MM.1S (cell line): ENCODE measurements around the gene ZNF135.

Experiments
- EZH2 ChIP-seq: fragments of 300-600 bp; sonication (generic); optimal IDR thresholded peaks from 2 replicates; pipeline ENCODE3; 2017; ENCODE audit warnings: low read depth, mild to moderate bottlenecking, antibody characterized with exemption, low read length, mixed read lengths
- TF ChIP-seq, protein P1 (sequence below): fragments of 300-600 bp; sonication (generic); IDR thresholded peaks from 2 replicates; pipeline ENCODE4 v1.5.1; 2016; ENCODE audit warnings: antibody characterized with exemption, low read length, mixed read lengths

DNA sequence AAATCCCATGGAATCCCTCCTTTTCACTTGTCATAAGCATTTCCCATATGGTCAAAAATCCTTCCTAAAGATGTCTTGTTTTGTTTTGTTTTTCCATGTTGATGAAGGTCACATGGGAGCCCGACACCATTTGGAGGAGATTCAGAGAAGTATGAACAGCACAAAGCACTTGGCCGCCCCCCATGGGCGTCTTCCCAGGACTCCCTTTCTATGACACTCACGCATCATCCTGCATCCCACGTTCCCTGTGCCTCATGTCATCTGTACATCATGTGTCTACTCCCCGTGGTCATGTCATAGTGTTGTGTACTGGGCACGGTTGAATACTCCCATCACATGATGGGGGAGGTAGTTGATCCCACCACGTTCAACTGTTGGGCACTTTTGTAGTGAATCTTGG lies 23.2 kb upstream of the ZNF135 start:
- TF ChIP-seq, protein P1, sequence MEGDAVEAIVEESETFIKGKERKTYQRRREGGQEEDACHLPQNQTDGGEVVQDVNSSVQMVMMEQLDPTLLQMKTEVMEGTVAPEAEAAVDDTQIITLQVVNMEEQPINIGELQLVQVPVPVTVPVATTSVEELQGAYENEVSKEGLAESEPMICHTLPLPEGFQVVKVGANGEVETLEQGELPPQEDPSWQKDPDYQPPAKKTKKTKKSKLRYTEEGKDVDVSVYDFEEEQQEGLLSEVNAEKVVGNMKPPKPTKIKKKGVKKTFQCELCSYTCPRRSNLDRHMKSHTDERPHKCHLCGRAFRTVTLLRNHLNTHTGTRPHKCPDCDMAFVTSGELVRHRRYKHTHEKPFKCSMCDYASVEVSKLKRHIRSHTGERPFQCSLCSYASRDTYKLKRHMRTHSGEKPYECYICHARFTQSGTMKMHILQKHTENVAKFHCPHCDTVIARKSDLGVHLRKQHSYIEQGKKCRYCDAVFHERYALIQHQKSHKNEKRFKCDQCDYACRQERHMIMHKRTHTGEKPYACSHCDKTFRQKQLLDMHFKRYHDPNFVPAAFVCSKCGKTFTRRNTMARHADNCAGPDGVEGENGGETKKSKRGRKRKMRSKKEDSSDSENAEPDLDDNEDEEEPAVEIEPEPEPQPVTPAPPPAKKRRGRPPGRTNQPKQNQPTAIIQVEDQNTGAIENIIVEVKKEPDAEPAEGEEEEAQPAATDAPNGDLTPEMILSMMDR = no peak
- TF ChIP-seq EZH2 = no peak
